ENCODE data around the gene PITPNC1. TPM values are rescaled to one million over a fixed set of nuclear protein-coding genes. Genes with fewer than 3 reads are reported as not detected.

Gene PITPNC1
- total RNA-seq, 1 experiment from 2014 or later: 6.9 TPM

- DNase-seq: no peak
- no TSS peak for BruUV-seq (replicated peaks)
- Mint-ChIP-seq H3K4me3 (ENCODE audit: low read depth, unreplicated experiment) (no peak overlapping the region), H3K27me3 (ENCODE audit: unreplicated experiment) (no peaks in the 10 kb centered on the region), H3K4me1 (ENCODE audit: low read depth, unreplicated experiment) (no peaks in the 10 kb centered on the region), H3K9me3 (ENCODE audit: low read depth, unreplicated experiment) (no peaks in the 10 kb centered on the region), H3K36me3 (ENCODE audit: insufficient read depth, unreplicated experiment) (no peaks in the 10 kb centered on the region), H3K27ac (ENCODE audit: unreplicated experiment) (no peak overlapping the region)
- no peak for TF ChIP-seq CTCF (IDR thresholded peaks at IDR 0.05; ENCODE audit: unreplicated experiment)
- CTCF ChIA-PET: interaction anchor here (0.7 kb wide), 1 partner anchor 47 kb away, joined by 5 read pairs; no protein-coding TSS in a partner anchor
- intact Hi-C loops (cut with micrococcal nuclease; ENCODE audit: unreplicated experiment): no loop called here
Measured at GRCh38 chr17:67436233-67436632, 59.2 kb downstream of the PITPNC1 start.

- Mint-ChIP-seq H3K27ac (ENCODE audit: unreplicated experiment) (no peak overlapping the region), H3K36me3 (ENCODE audit: insufficient read depth, unreplicated experiment) (no peaks in the 10 kb centered on the region), H3K4me3 (ENCODE audit: low read depth, unreplicated experiment) (no peak overlapping the region), H3K4me1 (ENCODE audit: low read depth, unreplicated experiment) (no peaks in the 10 kb centered on the region), H3K9me3 (ENCODE audit: low read depth, unreplicated experiment) (no peaks in the 10 kb centered on the region), H3K27me3 (ENCODE audit: unreplicated experiment) (no peaks in the 10 kb centered on the region)
- DNase-seq: no peak
- CTCF ChIA-PET: interaction anchor here (0.6 to 0.7 kb wide), 2 partner anchors 39 to 216 kb away, joined by 3 to 6 read pairs; no protein-coding TSS in a partner anchor
- intact Hi-C loops (cut with micrococcal nuclease; ENCODE audit: unreplicated experiment): no loop called here
- no peak for TF ChIP-seq CTCF (IDR thresholded peaks at IDR 0.05; ENCODE audit: unreplicated experiment)
- BruUV-seq (replicated peaks): no TSS peak
Measured at GRCh38 chr17:67438667-67439066, 61.6 kb downstream of the PITPNC1 start.

GRCh38 chr17:67439269-67439668, 62.2 kb downstream of the PITPNC1 start:
- Mint-ChIP-seq H3K4me1 (ENCODE audit: low read depth, unreplicated experiment) (no peaks in the 10 kb centered on the region), H3K9me3 (ENCODE audit: low read depth, unreplicated experiment) (no peaks in the 10 kb centered on the region), H3K36me3 (ENCODE audit: insufficient read depth, unreplicated experiment) (no peaks in the 10 kb centered on the region), H3K27me3 (ENCODE audit: unreplicated experiment) (no peaks in the 10 kb centered on the region), H3K27ac (ENCODE audit: unreplicated experiment) (no peak overlapping the region), H3K4me3 (ENCODE audit: low read depth, unreplicated experiment) (no peak overlapping the region)
- intact Hi-C loops (cut with micrococcal nuclease; ENCODE audit: unreplicated experiment): no loop called here
- no peak for DNase-seq
- BruUV-seq (replicated peaks): no TSS peak
- CTCF ChIA-PET: interaction anchor here (0.6 to 0.8 kb wide), 2 partner anchors 60 to 216 kb away, joined by 3 read pairs; no protein-coding TSS in a partner anchor
- no peak for TF ChIP-seq CTCF (IDR thresholded peaks at IDR 0.05; ENCODE audit: unreplicated experiment)

- H3K27me3 Mint-ChIP-seq (ENCODE audit: unreplicated experiment): no peaks in the 10 kb centered on the region
- no peak for TF ChIP-seq CTCF (IDR thresholded peaks at IDR 0.05; ENCODE audit: unreplicated experiment)
- CTCF ChIA-PET: no interaction called here
- H3K36me3 Mint-ChIP-seq (ENCODE audit: insufficient read depth, unreplicated experiment): no peaks in the 10 kb centered on the region
- intact Hi-C loops (cut with micrococcal nuclease; ENCODE audit: unreplicated experiment): no loop called here
- no peaks in the 10 kb centered on the region for H3K4me1 Mint-ChIP-seq (ENCODE audit: low read depth, unreplicated experiment)
- no TSS peak for BruUV-seq (replicated peaks)
- H3K9me3 Mint-ChIP-seq (ENCODE audit: low read depth, unreplicated experiment): no peaks in the 10 kb centered on the region
- no peak overlapping the region for H3K27ac Mint-ChIP-seq (ENCODE audit: unreplicated experiment)
- H3K4me3 Mint-ChIP-seq (ENCODE audit: low read depth, unreplicated experiment): no peak overlapping the region
- DNase-seq: no peak
Measured at GRCh38 chr17:67440277-67441051, 63.4 kb downstream of the PITPNC1 start.

All from Calu3 (cell line).